Measurements from ENCODE around the gene CD164L2.
A peak's percentile ranks its signal among the peaks of the same experiment; 100 is the strongest.

CD164L2 gene

GRCh38 chr1:27380224-27380623 is 2.9 kb downstream of the CD164L2 start:
- ATAC-seq = no peak
- Mint-ChIP-seq H3K27ac (no peak overlapping the region), H3K4me3 (no peak overlapping the region), H3K27me3 (peaks cover 24% of the 10 kb centered on the region), H3K9me3 (no peaks in the 10 kb centered on the region), H3K4me1 (no peaks in the 10 kb centered on the region)
- no peak for DNase-seq

GRCh38 chr1:27379564-27380122 is 3.5 kb downstream of the CD164L2 start:
- Mint-ChIP-seq H3K9me3 (no peaks in the 10 kb centered on the region), H3K4me3 (no peak overlapping the region), H3K27me3 (peaks cover 24% of the 10 kb centered on the region), H3K4me1 (no peaks in the 10 kb centered on the region), H3K27ac (no peak overlapping the region)
- ATAC-seq = no peak
- no peak for DNase-seq

GRCh38 chr1:27377760-27378495 is 5.2 kb downstream of the CD164L2 start:
- no peak for ATAC-seq
- Mint-ChIP-seq H3K27me3 (peaks cover 23% of the 10 kb centered on the region), H3K27ac (no peak overlapping the region), H3K4me1 (no peaks in the 10 kb centered on the region), H3K4me3 (no peak overlapping the region), H3K9me3 (no peaks in the 10 kb centered on the region)
- DNase-seq = no peak

- no peak for ATAC-seq
- Mint-ChIP-seq H3K27ac (peak within 1 kb of the TSS in 1 of 2 donors; percentile 28), H3K4me3 (no peak within 1 kb of the TSS)
These were observed 8.6 kb downstream of the CD164L2 start, which contains the start of gene FCN3 for GRCh38 chr1:27374362-27375086. FCN3 (minus strand) TSS chr1:27374824; CDS start chr1:27374818, 6 bp downstream.

DNA sequence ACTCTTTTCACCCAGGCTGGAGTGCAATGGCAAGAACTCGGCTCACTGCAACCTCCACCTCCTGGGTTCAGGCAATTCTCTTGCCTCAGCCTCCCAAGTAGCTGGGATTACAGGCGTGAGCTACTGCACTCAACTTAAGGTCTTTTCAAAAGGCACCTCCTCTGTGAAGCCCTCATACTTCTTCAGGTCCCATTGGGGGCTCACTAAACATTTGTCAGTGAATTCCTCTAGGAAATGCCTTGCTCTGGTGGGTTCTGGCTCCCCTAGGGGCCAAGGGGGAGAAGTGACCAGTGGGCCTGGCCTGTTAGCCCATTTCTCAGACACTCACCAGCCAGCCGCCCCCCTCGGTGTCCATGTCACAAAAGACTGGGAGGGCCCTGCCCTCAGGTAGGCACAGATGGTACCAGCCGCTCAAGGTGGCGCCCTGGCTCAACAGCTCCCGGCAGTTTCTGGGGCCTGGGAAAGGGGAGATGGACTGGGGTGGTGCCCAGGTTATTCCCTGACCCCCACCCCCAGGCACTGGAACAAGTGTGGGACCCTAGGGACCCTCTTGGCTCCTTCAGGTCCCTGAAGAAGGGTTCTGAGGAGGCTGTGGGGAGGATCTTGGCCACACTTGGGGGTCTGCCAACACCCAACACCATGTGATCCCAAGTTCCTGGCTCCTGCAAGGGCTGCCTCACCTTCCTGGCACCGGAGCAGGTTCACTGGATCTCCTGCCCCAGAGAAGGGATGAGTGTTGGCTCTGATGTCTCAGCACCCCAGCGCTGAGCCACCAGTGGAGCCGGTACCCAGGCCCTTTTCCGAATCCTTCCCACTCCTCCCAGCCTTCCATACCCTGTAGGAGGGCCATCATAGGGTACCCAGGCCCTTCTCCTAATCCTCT is 10.1 kb downstream of the CD164L2 start:
- DNase-seq = no peak
- ATAC-seq = no peak
- H3K27me3 Mint-ChIP-seq = no peaks in the 10 kb centered on the region
- peaks cover 13% of the 10 kb centered on the region for H3K4me1 Mint-ChIP-seq
- H3K27ac Mint-ChIP-seq = no peak overlapping the region
- H3K9me3 Mint-ChIP-seq = no peaks in the 10 kb centered on the region
- no peak overlapping the region for H3K4me3 Mint-ChIP-seq

More at GRCh38 chr1:27374362-27375086, 8.6 kb downstream of the CD164L2 start, which contains the start of gene FCN3:
- Mint-ChIP-seq H3K9me3 (no peaks in the 10 kb centered on the region), H3K27me3 (no peaks in the 10 kb centered on the region), H3K4me1 (peaks cover 5% of the 10 kb centered on the region)
- DNase-seq = no peak

DNA sequence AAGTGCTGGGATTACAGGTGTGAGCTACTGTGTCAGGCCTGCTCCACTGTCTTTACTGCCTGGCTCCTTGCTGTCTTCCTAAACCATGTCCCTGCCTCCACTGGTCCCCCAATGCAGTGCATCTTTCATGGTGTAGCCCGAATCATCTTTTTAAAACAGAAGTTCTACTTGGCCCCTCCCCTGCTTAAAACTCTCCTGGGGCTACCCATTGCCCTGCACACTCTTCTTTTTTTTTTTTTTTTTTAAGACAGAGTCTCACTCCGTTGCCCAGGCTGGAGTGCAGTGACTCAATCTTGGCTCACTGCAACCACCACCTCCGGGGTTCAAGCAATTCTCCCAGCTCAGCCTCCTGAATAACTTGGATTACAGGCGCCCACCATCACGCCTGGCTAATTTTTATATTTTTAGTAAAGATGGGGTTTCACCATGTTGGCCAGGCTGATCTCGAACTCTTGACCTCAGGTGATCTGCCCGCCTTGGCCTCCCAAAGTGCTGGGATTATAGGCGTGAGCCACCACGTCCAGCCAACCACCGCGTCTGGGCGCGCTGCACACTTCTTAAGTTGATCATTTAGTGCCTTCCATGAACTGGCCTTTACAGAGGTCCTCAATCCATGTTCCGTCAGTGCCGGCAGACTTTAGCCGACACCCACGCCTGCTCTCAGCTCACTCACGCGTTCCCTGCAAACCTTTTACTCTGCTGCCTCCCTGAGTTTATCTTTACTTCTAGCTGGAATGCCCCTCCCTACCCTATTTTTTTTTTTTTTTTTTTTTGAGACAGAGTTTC is 10.9 kb downstream of the CD164L2 start:
- H3K9me3 Mint-ChIP-seq = no peaks in the 10 kb centered on the region
- H3K27me3 Mint-ChIP-seq = no peaks in the 10 kb centered on the region
- no peak overlapping the region for H3K27ac Mint-ChIP-seq
- DNase-seq = no peak
- H3K4me3 Mint-ChIP-seq = no peak overlapping the region
- no peak for ATAC-seq
- H3K4me1 Mint-ChIP-seq = peaks cover 18% of the 10 kb centered on the region

DNA sequence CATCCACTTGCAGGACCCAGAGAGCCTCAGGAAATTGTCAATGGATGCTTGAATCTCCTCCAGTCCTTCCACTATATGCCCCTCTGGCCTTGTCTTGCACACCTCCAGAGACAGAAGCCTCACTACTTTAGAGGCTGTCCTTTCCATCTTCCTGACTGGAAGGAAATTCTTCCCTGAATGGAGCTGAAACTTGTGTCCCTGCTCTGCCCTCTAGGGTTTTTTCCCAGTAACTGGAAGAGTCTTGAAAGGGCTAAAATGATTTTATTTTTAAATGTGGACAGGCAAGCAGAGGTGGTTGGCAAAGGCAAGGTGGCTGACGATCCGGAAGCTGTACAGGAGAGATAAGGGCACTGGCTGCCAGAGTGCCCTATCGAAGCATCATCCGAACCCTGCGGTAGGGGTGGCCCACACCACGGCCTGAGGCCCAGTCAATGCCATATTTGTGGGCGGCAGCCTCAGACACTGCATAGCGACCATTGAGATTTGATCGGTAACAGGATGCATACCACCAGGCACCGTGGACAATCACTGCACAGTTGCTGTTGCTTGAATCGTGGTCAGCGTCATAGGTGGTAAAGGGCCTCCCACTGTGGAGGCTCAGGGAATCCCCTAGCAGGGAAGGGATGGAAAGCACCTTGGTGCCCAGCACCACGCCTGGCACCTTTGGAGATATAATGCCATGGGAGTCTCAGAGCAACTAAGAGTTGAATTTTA is 14.1 kb downstream of the CD164L2 start:
- Mint-ChIP-seq H3K4me1 (peaks cover 45% of the 10 kb centered on the region), H3K27me3 (no peaks in the 10 kb centered on the region), H3K4me3 (no peak overlapping the region), H3K27ac (peak overlapping the region in 1 of 2 donors; percentile 33), H3K9me3 (no peaks in the 10 kb centered on the region)
- DNase-seq (no peak), ATAC-seq (no peak)

DNA sequence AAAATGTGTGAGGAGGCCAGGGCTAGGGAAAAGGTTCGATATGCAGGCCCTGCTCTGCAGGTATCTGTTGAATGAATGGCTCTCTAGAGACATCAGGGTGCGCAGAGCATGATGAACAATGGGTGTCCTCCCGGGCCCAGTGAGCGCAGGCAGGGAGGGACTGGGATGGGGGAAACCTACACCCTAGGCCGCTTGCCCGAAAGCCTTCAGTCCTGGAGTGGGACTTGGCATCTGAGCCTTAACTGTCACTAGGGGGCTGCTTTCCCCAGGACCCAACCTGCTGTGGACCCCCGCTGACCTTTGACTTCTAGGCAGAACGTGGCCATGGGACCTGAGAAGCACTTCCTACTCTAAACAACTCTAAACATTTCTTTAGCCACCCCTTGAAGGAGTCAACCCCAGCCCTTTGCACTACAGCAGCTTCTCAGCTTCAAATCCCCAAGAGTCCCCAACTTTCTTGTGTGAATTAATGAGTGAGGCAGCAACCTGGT is 15.9 kb downstream of the CD164L2 start:
- Mint-ChIP-seq H3K4me1 (peaks cover 46% of the 10 kb centered on the region), H3K27me3 (no peaks in the 10 kb centered on the region), H3K27ac (no peak overlapping the region), H3K9me3 (no peaks in the 10 kb centered on the region), H3K4me3 (peak overlapping the region; percentile 74 to 79)
- DNase-seq = no peak
- ATAC-seq = no peak

DNA sequence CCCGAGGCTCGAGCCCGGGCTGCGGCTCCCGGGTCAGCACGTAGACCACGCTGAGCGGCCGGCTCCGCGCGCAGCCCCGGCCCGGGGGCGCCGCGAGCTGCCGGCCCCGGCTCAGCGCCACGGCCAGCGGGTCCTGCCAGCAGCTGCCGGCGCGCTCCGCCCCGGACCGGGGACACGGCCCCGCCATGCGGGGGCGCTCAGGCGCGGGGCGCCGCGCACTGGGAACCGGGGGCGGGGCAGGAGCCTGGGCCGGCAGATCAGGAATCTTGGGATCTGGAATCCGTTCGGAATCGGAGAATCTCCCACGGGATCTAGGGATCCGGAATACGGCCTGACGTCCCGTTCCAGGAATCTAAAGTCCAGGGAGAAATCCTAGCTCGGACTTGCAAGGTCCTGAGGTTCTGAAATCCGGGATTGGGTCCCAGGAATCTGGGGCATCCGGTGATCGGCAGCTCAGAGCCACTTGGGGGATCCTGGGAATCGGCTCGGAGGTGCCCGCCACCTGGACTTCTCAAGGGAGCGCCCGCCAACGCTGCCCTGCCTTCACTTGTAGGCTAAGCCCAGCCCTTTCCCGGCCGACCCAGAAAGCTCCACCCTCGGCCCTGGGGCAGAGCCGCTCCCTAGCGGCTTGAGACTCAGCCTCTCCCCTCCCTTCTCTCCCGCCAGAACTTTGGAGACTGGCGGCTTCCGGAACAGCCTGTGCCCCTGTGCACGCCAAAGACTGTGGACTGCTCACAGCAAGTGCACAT is 16.5 kb downstream of the CD164L2 start, which contains the start of gene MAP3K6:
MAP3K6 (minus strand) TSS at position 551 of the 749 bp plus-strand sequence; CDS start at position 187, 364 bp downstream.
- Mint-ChIP-seq H3K27me3 (no peaks in the 10 kb centered on the region), H3K4me3 (peak within 1 kb of the TSS; percentile 87 to 95), H3K27ac (peak within 1 kb of the TSS; percentile 79 to 83), H3K4me1 (peaks cover 46% of the 10 kb centered on the region), H3K9me3 (no peaks in the 10 kb centered on the region)
- no peak for DNase-seq
- ATAC-seq = peak; percentile 46

GRCh38 chr1:27366113-27366410 is 17.1 kb downstream of the CD164L2 start:
- ATAC-seq (peak; percentile 79), DNase-seq (peak; percentile 82 to 83)
- Mint-ChIP-seq H3K4me1 (peaks cover 46% of the 10 kb centered on the region), H3K27ac (peak overlapping the region; percentile 79 to 83), H3K9me3 (no peaks in the 10 kb centered on the region), H3K4me3 (peak overlapping the region; percentile 87 to 95), H3K27me3 (no peaks in the 10 kb centered on the region)

- ATAC-seq (peak; percentile 77), DNase-seq (peak; percentile 73 to 75)
- Mint-ChIP-seq H3K9me3 (no peaks in the 10 kb centered on the region), H3K27me3 (no peaks in the 10 kb centered on the region), H3K27ac (peak overlapping the region; percentile 79 to 83), H3K4me3 (peak overlapping the region; percentile 87 to 95), H3K4me1 (peaks cover 51% of the 10 kb centered on the region)
These were observed 17.6 kb downstream of the CD164L2 start for GRCh38 chr1:27365372-27366112.

GRCh38 chr1:27364696-27365371 is 18.3 kb downstream of the CD164L2 start:
- DNase-seq = no peak
- H3K4me1 Mint-ChIP-seq = peaks cover 54% of the 10 kb centered on the region
- no peaks in the 10 kb centered on the region for H3K9me3 Mint-ChIP-seq
- H3K27me3 Mint-ChIP-seq = no peaks in the 10 kb centered on the region
- peak overlapping the region in 1 of 2 donors; percentile 79 for H3K27ac Mint-ChIP-seq
- H3K4me3 Mint-ChIP-seq = peak overlapping the region in 1 of 2 donors; percentile 95
- no peak for ATAC-seq
